GM21447 (cell line): ENCODE data around the gene GBGT1.

Experiments
- ATAC-seq: cut with Tn5 transposase; IDR thresholded peaks from one replicate; pipeline ENCODE4 v1.9.1; 2021; ENCODE audit not compliant: unreplicated experiment

GBGT1 gene

DNA sequence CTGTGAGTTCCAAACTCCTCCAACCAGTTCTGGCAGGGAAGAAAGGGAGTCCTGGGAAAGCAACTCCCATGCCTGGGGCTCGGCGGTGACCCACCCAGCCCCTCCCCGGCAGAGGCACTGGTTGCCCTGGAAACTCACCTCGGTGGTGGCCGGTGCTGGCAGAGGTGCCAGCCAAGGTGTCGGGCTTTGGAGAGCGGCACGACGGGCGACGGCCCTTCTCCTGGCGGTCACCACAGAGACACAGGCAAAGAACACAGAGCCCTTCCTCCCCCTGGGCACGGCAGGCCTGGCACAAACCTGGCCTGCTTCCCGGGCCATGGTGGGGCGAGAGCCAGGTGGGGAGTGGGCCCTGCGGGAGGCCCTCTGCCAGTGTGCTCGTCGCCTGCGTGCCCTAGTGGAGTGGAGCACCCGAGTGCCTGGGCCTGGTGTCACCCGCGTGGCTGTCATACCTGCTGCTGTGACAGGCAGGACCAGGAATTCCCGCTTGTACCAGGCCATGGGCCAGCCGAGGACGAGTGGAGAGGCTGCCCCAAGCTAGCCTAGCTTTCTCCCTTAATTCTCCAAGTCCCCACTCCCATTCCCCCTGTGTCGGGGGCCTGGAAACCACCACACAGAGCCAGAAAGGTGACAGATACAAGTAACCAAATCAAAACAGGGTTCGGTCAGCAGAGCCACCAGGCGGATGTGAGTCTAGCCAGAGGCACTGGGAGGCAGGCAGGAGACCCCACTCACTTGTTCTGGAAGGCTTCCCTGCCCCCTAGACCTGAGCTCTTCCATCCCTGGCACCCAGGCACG is 34.5 kb downstream of the GBGT1 start:
- ATAC-seq: no peak

DNA sequence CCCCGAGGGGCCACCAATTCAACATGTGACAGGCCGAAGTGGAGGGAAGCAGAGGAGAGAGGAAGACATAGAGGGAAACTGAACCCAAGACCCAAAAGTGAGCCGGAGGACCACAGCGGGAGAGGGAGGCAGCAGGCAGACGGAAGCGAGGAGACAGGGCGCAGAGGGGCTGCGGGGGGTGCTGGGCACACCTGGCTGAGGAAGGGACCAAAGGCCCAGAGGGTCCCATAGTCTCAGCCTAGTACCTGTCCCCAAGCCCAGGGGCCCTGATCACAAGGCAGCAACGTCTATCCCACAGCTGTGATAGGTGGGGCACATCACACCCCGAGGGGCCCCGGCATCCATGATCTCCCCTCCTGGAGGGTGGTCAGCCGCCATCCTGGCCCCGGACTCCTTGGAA is 35.6 kb downstream of the GBGT1 start:
- no peak for ATAC-seq

DNA sequence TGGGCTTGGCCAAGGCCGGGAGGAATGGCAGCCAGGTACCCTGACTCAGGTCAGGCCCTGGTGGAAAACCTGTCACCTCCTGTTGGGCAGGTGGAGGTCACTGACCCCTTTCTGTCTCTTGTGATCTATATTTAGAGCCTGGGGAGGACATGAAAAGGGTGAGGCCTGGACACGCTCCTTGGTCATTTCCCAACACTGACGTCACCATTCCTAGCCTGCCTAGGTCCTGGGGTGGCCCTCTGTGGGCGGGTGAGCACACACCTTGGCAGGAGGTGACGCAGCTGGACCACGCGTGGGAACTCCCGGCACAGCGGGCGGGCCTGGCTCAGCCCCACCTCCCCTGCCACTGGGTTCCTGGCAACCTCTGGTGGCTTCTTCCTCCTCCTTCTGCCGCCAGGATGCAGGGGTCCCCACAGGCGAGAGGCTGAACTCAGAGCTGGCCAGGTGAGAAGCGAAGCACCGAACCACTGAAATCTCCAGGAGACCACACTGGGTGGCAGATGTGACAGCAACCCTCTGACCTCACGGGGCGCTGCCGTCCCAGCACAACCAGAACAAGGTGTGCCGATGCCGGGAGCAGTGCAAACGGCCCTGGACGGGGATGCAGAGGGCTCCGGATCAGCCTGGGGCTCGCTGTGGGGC is 36.3 kb downstream of the GBGT1 start:
- no peak for ATAC-seq

DNA sequence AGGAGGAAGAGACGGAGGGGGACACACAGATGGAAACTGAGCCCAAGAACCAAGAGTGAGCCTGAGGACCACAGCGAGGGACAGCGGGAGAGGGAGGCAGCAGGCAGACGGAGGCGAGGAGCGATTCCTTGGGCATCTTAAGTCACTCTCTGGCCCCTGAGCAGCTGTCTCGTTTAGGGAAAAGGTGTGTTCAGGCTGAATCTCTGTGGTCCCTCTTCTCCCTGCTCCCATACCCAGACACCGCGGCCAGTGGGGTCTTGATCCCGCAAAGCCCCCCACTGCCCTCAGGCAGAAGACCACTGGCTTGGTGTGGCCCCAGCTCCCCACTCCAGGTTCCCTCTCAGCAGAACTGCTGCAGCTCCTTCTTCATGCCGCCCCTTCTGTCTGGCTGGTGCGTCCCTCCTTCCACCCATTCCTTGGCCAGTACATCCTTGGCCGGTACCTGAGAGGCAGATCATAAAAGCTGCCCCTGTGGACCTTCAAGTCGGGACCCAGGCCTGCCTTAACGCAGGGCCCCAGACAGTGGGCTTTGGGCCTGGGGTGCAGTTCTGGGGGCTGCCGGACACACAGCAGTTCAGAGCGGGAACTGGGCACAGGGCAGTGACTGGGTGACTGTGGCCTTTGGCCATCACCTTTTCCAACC is 36.9 kb downstream of the GBGT1 start:
- no peak for ATAC-seq

DNA sequence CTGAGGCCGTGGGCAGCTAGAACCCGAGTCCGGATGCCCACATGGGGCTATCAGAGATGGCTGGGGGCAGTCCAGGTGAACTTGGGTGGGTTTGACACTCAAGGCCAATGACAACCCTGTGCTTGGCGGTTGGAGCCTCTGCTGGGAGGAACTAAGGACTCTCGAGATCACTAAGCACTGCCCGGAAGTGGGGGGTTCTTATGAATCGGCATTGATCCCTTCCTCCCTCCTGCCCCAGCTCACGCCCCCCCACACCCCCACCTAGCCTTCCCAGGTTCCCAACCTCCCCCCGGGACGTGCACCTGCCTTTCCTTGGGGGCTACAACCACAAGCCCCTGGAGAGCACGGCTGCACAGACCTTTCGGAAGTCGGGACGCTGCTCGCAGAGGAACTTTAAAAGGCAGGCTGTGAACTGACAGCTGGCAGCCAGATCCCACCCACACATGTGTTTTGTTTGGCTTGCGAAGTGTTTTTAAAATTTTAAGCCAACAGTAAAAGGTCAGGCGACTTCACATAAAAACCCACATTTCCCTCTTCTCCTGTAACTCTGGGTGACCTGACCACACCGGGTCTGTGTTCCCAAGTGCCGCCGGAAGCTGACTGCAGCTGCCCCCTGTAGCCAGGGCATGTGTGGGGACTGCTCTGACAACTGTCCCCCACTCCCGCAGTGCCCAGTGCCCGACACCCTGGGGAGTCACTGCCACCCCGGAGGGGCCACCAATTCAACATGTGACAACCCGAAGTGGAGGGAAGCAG is 37.6 kb downstream of the GBGT1 start:
- peak; percentile 47 for ATAC-seq

DNA sequence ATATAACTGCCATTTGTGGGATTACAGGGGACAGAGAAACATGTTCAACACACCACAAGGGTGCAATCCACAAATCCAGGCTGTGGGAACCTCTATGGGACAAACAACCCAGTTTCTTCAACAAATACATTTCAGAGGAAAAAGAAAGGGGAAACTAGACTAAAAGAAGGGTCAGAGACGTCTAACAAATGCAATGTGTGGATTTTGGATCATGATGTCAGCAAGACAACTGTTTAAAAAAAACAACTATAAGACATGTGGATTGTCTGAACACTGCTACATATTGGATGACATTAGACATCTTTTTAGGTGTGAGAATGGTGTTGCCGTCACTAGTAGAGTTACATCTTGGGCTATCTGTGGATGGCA is 38.8 kb downstream of the GBGT1 start:
- ATAC-seq: no peak

DNA sequence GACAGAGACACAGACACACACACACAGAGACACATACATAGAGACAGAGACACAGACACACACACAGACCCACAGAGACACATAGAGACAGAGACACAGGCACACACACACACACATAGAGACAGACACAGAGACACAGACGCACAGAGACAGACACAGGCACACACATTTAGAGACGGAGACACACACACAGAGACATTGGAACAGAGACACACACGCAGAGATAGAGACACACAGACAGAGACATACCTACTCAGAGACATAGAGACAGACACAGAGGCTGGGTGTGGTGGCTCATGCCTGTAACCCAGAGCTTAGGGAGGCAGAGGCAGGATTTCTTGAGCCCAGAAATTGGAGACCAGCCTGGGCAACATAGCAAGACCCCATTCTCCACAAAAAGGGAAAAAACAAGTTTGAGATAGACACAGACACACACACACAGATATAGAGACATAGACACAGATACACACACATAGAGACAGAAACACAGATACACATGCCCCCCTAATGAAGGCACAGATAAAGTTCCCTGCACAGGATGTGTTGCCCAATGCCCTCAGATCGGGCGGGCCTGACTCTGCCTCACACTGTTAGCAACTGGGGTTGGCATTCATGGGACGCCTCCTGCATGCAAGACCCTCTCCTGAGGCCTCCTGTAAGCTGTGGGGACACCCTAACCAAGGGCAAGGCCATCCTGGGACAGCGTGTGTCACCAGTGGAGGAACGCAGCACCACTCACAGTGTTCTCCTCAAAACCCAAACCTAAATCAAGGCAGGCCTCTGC is 39.4 kb downstream of the GBGT1 start:
- no peak for ATAC-seq

DNA sequence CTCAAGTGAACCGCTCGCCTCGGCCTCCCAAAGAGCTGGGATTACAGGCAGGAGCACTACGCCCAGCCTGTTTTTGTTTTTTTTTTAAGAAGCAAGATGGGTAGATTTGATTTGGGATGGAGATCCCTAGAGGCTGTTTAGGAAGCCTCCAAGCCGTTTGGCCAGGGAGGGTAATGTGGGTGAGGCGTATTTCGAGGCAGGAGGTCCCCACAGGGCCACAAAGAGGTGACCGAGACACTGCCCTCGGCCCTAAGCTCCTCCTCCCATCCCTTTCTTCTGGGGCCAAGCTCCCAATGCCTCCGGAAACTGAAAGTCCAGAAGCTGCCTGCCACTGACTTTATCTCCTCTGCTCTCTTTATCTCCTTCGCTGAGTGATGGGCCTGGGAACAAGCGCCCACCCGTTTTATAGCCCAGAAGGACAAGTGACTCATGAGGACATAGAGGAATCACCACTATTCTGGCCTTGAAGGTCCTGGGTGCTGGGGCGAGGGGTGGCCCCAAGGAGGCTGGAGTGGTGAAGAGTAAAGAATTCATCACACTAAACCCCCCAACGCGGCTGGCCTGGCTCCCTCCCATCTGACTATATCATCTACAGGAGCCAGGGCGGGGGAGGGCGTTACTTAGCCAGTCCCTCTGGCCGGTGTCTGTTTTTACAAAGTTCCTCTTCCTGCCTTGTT is 40.6 kb downstream of the GBGT1 start:
- ATAC-seq: no peak

DNA sequence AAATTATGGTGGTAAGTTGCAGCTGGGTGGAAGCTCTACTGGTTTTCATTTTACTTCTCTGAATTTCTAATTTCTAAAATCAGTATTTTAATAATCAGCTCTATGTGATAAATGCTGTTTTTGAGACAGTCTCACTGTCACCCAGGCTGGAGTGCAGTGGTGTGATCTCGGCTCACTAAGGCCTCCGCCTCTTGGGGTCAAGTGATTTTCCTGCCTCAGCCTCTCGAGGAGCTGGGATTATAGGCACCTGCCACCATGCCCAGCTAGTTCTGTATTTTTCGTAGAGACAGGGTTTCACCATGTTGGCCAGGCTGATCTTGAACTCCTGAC is 41.1 kb downstream of the GBGT1 start:
- no peak for ATAC-seq

DNA sequence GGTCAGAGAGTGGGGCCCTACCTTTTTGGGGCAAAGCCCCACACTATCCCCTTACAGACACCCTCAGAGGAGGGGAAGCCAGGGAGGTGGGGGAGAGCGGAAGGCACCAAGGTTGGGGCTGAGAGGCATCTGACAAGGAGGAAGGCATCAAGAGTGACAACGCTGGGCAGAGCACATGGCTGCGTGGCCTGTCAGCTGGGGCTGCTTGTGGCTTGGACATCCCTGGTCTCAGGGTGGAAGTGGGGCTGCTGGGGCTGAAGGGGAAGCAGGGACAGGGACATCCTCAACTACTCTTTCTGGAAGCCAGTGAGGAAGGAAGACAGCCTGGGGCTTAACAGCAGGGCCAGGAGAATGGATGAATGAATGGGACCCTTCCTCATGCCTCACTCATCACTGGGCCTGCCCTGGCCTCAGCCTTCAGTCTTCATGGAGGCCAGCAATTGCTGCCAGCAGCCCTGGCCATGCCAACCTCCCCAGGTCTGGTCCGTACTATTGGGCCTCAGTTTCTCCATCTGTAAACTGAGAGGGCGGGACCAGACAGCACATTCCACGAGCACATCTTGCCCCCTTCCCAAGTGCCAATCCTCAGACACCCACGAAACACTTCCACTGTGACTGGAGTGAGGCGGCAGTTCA is 41.7 kb downstream of the GBGT1 start:
- ATAC-seq: no peak

DNA sequence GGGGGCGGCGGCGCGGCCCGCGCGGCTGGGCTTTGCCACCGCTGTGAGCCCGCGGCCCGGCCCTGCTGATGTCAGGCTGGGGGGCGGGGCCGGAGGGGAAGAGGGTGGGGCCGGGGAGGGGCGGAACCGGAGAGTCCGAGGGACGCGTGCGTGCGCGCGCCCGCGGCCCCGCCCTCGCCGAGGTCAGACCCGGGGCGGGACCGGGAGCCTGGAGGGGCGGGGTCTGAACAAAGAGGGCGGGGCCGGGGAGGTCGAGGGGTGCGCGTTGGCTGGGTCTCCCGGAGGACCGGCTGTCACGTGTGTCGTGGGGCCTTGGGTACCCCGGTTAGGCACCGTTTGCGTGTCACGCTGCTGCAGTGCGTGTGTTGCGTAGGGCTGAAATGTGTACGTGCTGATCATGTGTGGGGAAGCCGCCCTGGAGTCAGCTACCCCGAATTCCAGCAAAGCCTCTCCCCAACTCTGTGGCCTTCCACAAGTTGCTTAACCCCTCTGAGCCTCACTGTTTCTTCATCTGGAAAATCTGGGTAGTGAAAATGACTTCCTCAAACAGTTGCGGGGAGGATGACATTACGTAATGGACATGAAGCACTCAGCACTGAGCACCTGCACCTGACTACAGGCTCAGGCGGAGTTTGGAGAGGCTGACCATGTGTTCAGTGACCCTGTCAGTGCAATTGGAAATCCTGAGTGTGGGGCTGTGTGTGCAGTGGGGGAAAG is 42.4 kb downstream of the GBGT1 start, which contains the start of gene RALGDS:
Gene RALGDS, minus strand, starts transcription at position 43 of the 717 bp plus-strand sequence. CDS start 86 bp downstream, outside the sequence.
- peak; percentile 49 for ATAC-seq

DNA sequence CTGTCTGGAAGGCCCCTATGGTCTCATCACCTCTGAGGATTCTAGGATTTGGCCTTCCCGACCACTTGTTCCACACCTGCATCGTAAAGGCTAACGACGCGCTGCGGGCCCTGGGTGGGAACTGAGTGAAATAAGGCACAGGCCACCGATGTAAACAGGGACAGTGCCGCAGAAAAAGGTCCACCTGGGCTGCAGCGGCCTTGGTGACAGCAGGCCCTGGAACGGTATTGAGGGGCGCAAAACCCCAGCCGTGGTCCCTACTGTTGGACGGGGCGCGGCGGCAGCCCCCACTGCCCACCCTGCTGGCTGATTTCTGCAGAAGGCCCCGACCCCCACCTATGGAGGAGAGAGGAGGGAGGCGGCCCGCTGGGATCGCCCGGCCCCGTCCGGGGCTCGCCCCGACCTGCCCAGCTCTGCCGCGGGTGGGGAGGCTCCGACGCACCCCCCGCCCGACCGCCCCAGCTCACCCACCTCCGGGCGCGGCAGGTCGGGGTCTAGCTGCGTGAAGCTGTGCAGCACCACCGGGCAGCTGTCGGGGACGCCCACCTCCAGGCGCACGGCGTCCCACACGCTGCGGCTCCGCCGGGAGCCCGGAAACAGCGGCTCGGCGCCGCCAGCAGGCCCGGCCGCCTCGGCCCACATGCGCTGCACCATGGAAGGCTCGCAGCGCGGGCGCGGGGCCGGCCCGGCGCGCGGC is 43.1 kb downstream of the GBGT1 start:
- peak; percentile 6 for ATAC-seq

DNA sequence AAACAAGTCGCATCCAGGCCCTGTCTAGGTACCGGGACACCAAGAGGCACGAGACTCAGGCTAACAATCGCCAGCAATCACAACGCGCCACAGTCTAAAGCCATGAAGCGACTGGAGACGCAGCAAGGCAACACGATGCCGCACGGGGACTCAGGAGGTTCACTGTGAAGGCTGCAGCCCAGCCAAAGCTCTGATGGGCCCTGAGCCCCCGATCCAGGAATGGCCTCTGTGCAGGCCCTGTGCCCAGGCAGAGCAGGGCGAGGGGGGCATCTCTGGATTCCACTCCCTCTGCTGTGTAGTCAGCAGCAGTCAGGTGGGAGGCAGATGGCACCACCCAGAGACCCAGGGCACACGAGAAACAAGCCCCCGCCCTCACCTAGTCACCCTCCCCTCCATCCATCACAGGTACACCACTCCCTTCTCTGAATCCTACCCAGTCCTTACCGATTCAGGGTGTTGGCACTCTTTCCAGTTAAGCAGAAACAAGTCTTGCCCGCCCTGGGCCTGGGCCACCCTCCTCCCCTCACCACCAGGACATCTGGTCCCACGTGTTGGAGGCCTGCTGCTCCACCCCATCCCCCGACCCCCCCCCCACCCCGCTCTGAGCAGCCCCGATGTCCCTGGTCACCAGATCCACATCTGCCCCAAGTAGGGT is 43.7 kb downstream of the GBGT1 start:
- ATAC-seq: no peak

DNA sequence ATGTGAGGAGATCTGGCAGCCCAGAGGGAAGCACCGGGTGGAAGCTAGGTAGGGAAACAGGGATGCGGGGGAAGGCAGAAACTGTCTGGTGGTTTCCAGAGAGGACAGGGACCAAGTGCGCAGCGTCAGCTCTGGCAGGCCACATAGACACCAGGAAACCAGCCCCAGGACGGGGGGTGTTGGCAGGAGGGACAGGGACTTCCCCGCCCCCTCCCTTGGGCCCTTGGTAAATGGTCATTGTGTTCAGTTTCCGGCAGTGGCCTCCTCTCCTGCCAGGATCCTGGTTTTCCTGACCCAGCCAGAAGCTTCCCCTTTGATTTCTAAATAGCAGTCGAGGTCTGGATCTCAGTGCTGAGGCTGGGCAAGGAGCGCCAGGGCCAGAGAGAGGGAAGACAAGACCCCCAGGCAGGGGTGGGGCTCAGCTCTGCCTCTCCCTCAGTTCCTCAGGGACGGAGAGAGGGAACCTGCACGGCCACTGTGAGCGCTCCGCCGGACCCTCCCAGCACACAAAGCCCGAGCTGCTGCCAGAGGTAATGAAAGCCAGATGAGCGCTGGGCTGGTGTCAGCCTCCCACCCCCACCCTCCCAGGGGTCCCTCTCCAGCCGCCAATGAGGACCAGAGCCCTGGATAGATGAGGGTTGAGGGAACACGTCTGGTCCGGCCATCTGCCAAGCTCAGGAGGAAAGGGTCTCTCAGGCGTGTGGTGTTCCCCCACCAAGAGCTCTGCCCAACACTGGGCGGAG is 44.4 kb downstream of the GBGT1 start:
- ATAC-seq: no peak

DNA sequence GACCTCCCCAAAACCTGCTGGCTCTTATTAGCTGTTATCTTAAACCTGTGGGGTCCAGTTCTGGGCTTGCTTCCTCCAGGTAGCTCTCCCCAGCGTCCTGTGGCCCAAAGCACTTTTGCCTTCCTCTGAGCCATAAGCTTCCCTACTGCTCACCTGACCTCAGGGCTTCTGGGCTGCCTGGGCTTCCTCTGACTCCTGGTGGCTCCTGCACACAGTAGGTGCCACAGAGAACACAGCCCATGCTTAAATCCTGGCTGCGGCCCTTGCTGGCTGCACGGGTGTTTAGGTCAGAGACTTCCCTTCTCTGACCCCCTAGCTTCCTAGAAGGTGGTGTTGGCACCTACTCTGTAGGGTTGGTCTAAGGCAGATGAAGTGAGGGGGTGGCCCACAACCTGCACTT is 45.1 kb downstream of the GBGT1 start:
- no peak for ATAC-seq

DNA sequence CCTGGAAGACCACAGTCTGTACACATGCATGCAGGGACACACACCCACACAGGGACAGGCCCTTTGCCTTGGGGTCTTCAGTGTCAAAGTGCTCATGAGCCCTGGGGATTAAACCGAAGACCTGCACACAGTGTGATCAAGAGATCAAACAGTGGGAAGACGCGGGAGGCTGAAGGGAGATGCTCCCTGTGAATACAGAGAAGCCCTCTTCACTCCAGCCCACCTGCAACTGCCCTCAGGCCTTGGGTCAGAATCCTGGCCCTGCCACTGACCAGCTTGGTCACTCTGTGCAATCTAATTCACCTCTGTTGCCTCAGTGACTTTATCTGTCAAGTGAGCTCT is 45.6 kb downstream of the GBGT1 start:
- no peak for ATAC-seq
